Neuronal stem cell (in vitro differentiated cells): ENCODE data around the gene MRPL54.

Source experiments
- DNase-seq: peaks from one replicate; pipeline ENCODE4 v3.0.0-alpha.2; 2013; ENCODE audit warnings: low spot score
- H2AFZ ChIP-seq: one replicate; pipeline ENCODE4 v1.6.1; 2013; ENCODE audit warnings: mild to moderate bottlenecking, low read length, inconsistent platforms
- H2AK5ac ChIP-seq: 2 replicates; pipeline ENCODE4 v1.6.1; 2013; ENCODE audit warnings: low read depth, mild to moderate bottlenecking, inconsistent platforms, low read length, moderate library complexity, mixed read lengths
- H2BK120ac ChIP-seq: 2 replicates; pipeline ENCODE4 v1.6.1; 2013; ENCODE audit warnings: low read depth, mild to moderate bottlenecking, inconsistent platforms, low read length, moderate library complexity, mixed read lengths
- H2BK12ac ChIP-seq: one replicate; pipeline ENCODE4 v1.6.1; 2013; ENCODE audit warnings: low read length, inconsistent platforms
- H2BK15ac ChIP-seq: 2 replicates; pipeline ENCODE4 v1.6.1; 2013; ENCODE audit warnings: mild to moderate bottlenecking, low read length, inconsistent platforms, mixed read lengths
- H2BK5ac ChIP-seq: one replicate; pipeline ENCODE4 v1.6.1; 2013; ENCODE audit warnings: inconsistent platforms, mild to moderate bottlenecking, low read length, moderate library complexity
- H3K14ac ChIP-seq: one replicate; pipeline ENCODE4 v1.6.1; 2013; ENCODE audit warnings: low read length, inconsistent platforms
- H3K18ac ChIP-seq: 2 replicates; pipeline ENCODE4 v1.6.1; 2013; ENCODE audit warnings: low read length, inconsistent platforms
- H3K23ac ChIP-seq: 2 replicates; pipeline ENCODE4 v1.6.1; 2013; ENCODE audit warnings: low read depth, mild to moderate bottlenecking, mixed read lengths, low read length, inconsistent platforms; ENCODE audit not compliant: poor library complexity
- H3K27ac ChIP-seq: replicated peaks from 3 replicates; pipeline ENCODE4 v1.5.1; 2013; ENCODE audit warnings: low read length, inconsistent platforms
- H3K27me3 ChIP-seq, 3 experiments: 2 replicates each; pipeline ENCODE4 v1.6.1; 2013; ENCODE audit warnings: low read length in 3 of 3, mild to moderate bottlenecking in 2 of 3, inconsistent platforms in 1 of 3, low read depth in 1 of 3, mixed read lengths in 1 of 3, moderate library complexity in 1 of 3; ENCODE audit not compliant: control insufficient read depth in 3 of 3, insufficient read depth in 3 of 3
- H3K36me3 ChIP-seq, 2 donors: replicated peaks in 1 of 2; 2 replicates each; pipeline ENCODE4 v1.6.1; 2013; ENCODE audit warnings: low read length in 2 of 2; ENCODE audit not compliant: control insufficient read depth in 2 of 2, insufficient read depth in 2 of 2
- H3K4ac ChIP-seq: 2 replicates; pipeline ENCODE4 v1.6.1; 2013; ENCODE audit warnings: inconsistent platforms, mild to moderate bottlenecking, low read length, moderate library complexity
- H3K4me1 ChIP-seq, 2 donors: 1 replicate in 1 of 2; 2 replicates in 1 of 2; pipeline ENCODE4 v1.6.1; 2013; ENCODE audit warnings: low read length in 2 of 2, low read depth in 1 of 2; ENCODE audit not compliant: control insufficient read depth in 2 of 2, insufficient read depth in 1 of 2
- H3K4me2 ChIP-seq: one replicate; pipeline ENCODE4 v1.6.1; 2013; ENCODE audit warnings: mild to moderate bottlenecking, low read length, inconsistent platforms; ENCODE audit not compliant: insufficient read depth, poor library complexity, severe bottlenecking
- H3K4me3 ChIP-seq, 2 donors: 2 replicates each; pipeline ENCODE4 v1.5.1; 2013; ENCODE audit warnings: low read length in 2 of 2, mild to moderate bottlenecking in 2 of 2, inconsistent platforms in 1 of 2, moderate library complexity in 1 of 2
- H3K79me1 ChIP-seq: one replicate; pipeline ENCODE4 v1.6.1; 2013; ENCODE audit warnings: low read depth, mild to moderate bottlenecking, inconsistent platforms, low read length, moderate library complexity
- H3K9ac ChIP-seq: one replicate; pipeline ENCODE4 v1.6.1; 2013; ENCODE audit warnings: mild to moderate bottlenecking, low read depth, low read length, inconsistent platforms; ENCODE audit not compliant: poor library complexity
- H3K9me3 ChIP-seq, 2 donors: replicated peaks in 1 of 2; 2 replicates each; pipeline versions ENCODE3 to v1.6.1; 2013; ENCODE audit warnings: low read length in 2 of 2, mild to moderate bottlenecking in 2 of 2, inconsistent platforms in 1 of 2, low read depth in 1 of 2, mixed read lengths in 1 of 2, moderate library complexity in 1 of 2; ENCODE audit not compliant: control insufficient read depth in 2 of 2, insufficient read depth in 1 of 2
- H4K8ac ChIP-seq: one replicate; pipeline ENCODE4 v1.6.1; 2013; ENCODE audit warnings: low read depth, mild to moderate bottlenecking, inconsistent platforms, low read length, moderate library complexity
- H4K91ac ChIP-seq: one replicate; pipeline ENCODE4 v1.6.1; 2013; ENCODE audit warnings: low read length, low read depth, mild to moderate bottlenecking, inconsistent platforms; ENCODE audit not compliant: poor library complexity
- WGBS, 2 donors: extraction: QIAGEN DNeasy Blood & Tissue Kit; methylation state at CpG; one replicate each; pipeline ENCODE4 v1.1.7; 2013; ENCODE audit warnings: missing lambda C conversion rate in 2 of 2, mixed read lengths in 1 of 2; ENCODE audit not compliant: insufficient read length in 2 of 2, insufficient replicate concordance in 1 of 2; ENCODE audit errors: extremely low coverage in 2 of 2; 5-methylcytosine and 5-hydroxymethylcytosine counted together

The MRPL54 gene

DNA sequence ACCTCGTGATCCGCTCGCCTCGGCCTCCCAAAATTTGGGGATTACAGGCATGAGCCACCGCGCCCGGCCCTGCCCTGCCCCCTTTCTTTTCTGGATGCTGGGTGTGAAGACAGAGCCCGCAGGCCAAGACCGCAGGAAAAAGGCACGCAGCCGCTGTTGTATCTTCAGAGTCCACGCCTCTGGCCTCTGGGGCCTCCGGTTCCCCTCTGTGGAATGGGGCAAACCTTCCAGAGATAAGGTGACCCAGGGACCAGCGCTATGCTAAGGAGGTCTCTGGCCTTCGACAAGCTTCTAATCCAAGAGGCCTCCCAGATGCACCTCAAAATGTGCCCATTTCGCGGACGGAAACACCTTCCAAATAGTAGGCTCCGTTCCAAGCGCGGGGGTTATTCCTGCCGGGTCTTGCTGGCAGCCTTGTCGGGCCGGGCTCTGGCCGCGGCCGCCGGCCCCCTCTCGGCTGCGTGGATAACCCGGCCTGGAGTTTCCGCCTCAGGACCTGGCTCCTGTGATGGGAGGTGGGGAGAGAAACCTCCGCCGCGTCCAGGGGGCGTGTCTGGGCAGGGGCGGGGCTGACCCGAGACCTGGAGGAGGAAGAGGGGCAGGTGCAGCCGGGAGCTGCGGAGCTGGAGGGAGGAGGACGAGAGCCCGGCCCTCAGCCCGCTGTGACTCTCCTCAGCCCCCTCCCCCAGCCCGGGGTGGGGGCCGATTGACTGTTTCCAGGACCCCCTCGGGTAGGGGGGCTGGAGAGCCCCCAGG, 41.2 kb upstream of the MRPL54 start:
- H4K91ac ChIP-seq = no peak overlapping the region
- H3K23ac ChIP-seq = peak overlapping the region; percentile 73
- H3K27ac ChIP-seq = no peak overlapping the region
- no peak overlapping the region for H3K14ac ChIP-seq
- peak; percentile 95 for DNase-seq
- no peak overlapping the region for H3K9ac ChIP-seq
- peak overlapping the region; percentile 86 for H3K18ac ChIP-seq
- peaks cover 6 to 17% of the 10 kb centered on the region in 2 donors for H3K4me1 ChIP-seq
- H2BK12ac ChIP-seq = peak overlapping the region; percentile 77
- H3K4ac ChIP-seq = no peak overlapping the region
- no peaks in the 10 kb centered on the region for H3K36me3 ChIP-seq
- peaks cover 0 to 29% (median 5%) of the 10 kb centered on the region in 3 experiments for H3K27me3 ChIP-seq
- H3K4me2 ChIP-seq = peak overlapping the region; percentile 75
- H4K8ac ChIP-seq = no peak overlapping the region
- WGBS, 2 donors = no CpG with 5 or more reads among the region's 46 CpGs
- peaks cover 2% of the 10 kb centered on the region for H3K79me1 ChIP-seq
- H2BK15ac ChIP-seq = peak overlapping the region; percentile 92
- H3K9me3 ChIP-seq = no peaks in the 10 kb centered on the region
- peak overlapping the region in 1 of 2 donors; percentile 74 for H3K4me3 ChIP-seq
- no peak overlapping the region for H2BK5ac ChIP-seq
- H2AFZ ChIP-seq = no peak overlapping the region
- no peak overlapping the region for H2BK120ac ChIP-seq
- peak overlapping the region; percentile 94 for H2AK5ac ChIP-seq

DNA sequence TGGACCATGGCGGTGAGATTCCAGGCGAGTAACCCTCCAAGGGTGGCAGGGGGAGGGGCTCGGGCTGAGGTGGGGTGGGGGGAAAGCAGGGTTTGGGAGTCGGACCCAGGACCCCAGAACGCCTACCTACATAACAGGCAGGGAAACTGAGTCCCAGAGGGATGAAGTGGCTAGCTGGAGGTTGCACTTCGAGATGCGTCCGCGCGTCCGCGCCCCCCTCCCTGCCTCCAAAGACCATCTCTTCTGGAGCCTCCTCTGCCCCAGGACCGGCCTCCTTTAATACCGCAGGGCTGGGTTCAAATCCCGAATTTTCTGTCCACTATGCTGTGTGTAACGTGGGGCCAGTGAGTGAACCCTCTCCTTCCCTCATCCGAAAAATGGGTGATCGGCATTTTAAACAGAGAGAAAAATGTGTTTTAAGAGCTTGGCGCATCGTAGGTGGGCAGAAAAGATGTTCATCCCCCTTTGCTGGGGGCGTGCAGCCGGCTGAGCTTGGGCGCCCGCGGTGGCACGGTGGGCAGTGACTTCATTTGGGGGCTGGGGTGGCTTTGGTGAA, 40.5 kb upstream of the MRPL54 start:
- no peaks in the 10 kb centered on the region for H3K36me3 ChIP-seq
- no peak overlapping the region for H3K4ac ChIP-seq
- H3K27ac ChIP-seq = no peak overlapping the region
- peaks cover 2% of the 10 kb centered on the region for H3K79me1 ChIP-seq
- peak overlapping the region; percentile 30 for H2BK12ac ChIP-seq
- peak overlapping the region; percentile 60 for H3K9ac ChIP-seq
- H3K18ac ChIP-seq = peak overlapping the region; percentile 85
- peak overlapping the region; percentile 65 for H3K23ac ChIP-seq
- no peak overlapping the region for H2BK120ac ChIP-seq
- H3K4me2 ChIP-seq = peak overlapping the region; percentile 75
- no peak for DNase-seq
- H3K14ac ChIP-seq = peak overlapping the region; percentile 97
- H3K4me1 ChIP-seq = peaks cover 6 to 17% of the 10 kb centered on the region in 2 donors
- H3K4me3 ChIP-seq = peak overlapping the region in 1 of 2 donors; percentile 74
- peak overlapping the region; percentile 75 for H2BK15ac ChIP-seq
- no peak overlapping the region for H4K91ac ChIP-seq
- H2AFZ ChIP-seq = peak overlapping the region; percentile 15
- H2AK5ac ChIP-seq = peak overlapping the region; percentile 90
- peaks cover 0 to 29% (median 5%) of the 10 kb centered on the region in 3 experiments for H3K27me3 ChIP-seq
- H4K8ac ChIP-seq = no peak overlapping the region
- no CpG with 5 or more reads among the region's 26 CpGs for WGBS, 2 donors
- peak overlapping the region; percentile 39 for H2BK5ac ChIP-seq
- H3K9me3 ChIP-seq = no peaks in the 10 kb centered on the region

GRCh38 chr19:3722443-3723109, 39.9 kb upstream of the MRPL54 start:
- Histone ChIP-seq H4K8ac (no peak overlapping the region), H3K9ac (peak overlapping the region; percentile 60), H2BK12ac (peak overlapping the region; percentile 30), H4K91ac (no peak overlapping the region), H2BK15ac (peak overlapping the region; percentile 56), H2AK5ac (peak overlapping the region; percentile 90), H2BK120ac (no peak overlapping the region), H3K79me1 (peaks cover 2% of the 10 kb centered on the region), H3K27me3 (peaks cover 0 to 29% (median 5%) of the 10 kb centered on the region in 3 experiments), H3K23ac (peak overlapping the region; percentile 57), H3K36me3 (no peaks in the 10 kb centered on the region), H3K4ac (no peak overlapping the region), H3K4me2 (peak overlapping the region; percentile 75), H2AFZ (peak overlapping the region; percentile 15), H3K4me3 (peak overlapping the region in 1 of 2 donors; percentile 74), H3K4me1 (peaks cover 6 to 17% of the 10 kb centered on the region in 2 donors), H3K18ac (peak overlapping the region; percentile 59), H3K14ac (peak overlapping the region; percentile 97), H3K9me3 (no peaks in the 10 kb centered on the region), H3K27ac (no peak overlapping the region), H2BK5ac (peak overlapping the region; percentile 39)
- DNase-seq = no peak
- WGBS, 2 donors = no CpG with 5 or more reads among the region's 30 CpGs

- Histone ChIP-seq H3K4me1 (peaks cover 6 to 17% of the 10 kb centered on the region in 2 donors), H2BK5ac (no peak overlapping the region), H2BK15ac (peak overlapping the region; percentile 56), H3K9ac (no peak overlapping the region), H4K91ac (no peak overlapping the region), H3K4ac (no peak overlapping the region), H3K4me3 (no peak overlapping the region), H3K27ac (no peak overlapping the region), H3K27me3 (peaks cover 0 to 29% (median 5%) of the 10 kb centered on the region in 3 experiments), H3K36me3 (no peaks in the 10 kb centered on the region), H2BK120ac (no peak overlapping the region), H2BK12ac (no peak overlapping the region), H3K18ac (no peak overlapping the region), H2AK5ac (no peak overlapping the region), H4K8ac (no peak overlapping the region), H3K79me1 (peaks cover 2% of the 10 kb centered on the region), H3K9me3 (no peaks in the 10 kb centered on the region), H3K4me2 (no peak overlapping the region), H3K23ac (peak overlapping the region; percentile 57), H3K14ac (no peak overlapping the region), H2AFZ (no peak overlapping the region)
- DNase-seq = no peak
- WGBS, 2 donors = no CpG with 5 or more reads among the region's 5 CpGs
These were observed 39.4 kb upstream of the MRPL54 start for GRCh38 chr19:3723110-3723488.
